Adrenal gland (tissue), 12 donors: ENCODE data around the gene GYS2. TPM values are rescaled to one million over a fixed set of nuclear protein-coding genes. Genes with fewer than 3 reads are reported as not detected.

Experiments
- DNase-seq, 7 donors: peaks; one replicate each; pipeline ENCODE4 v3.0.0-alpha.2; 2019 to 2020
- H3K27ac ChIP-seq, 5 donors: fragments of 200-600 bp; sonication (generic) in 4 of 5; 1 replicate in 3 of 5; 2 replicates in 2 of 5; pipeline versions ENCODE4 v1.5.1 to v1.8.0; 2016 to 2020; ENCODE audit warnings: mild to moderate bottlenecking in 1 of 5
- H3K27me3 ChIP-seq: fragments of 200-600 bp; 2 replicates; pipeline ENCODE4 v1.8.0; 2021
- H3K36me3 ChIP-seq, 2 donors: fragments of 200-600 bp; replicated peaks in 1 of 2; 1 replicate in 1 of 2; 2 replicates in 1 of 2; pipeline versions ENCODE4 v1.5.1 to v1.8.0; 2018 to 2022
- H3K4me1 ChIP-seq, 2 donors: fragments of 200-600 bp; replicated peaks in 1 of 2; 1 replicate in 1 of 2; 2 replicates in 1 of 2; pipeline versions ENCODE4 v1.5.1 to v1.8.0; 2018 to 2021
- H3K4me3 ChIP-seq, 4 donors: fragments of 200-600 bp; sonication (generic) in 3 of 4; one replicate each; pipeline ENCODE4 v1.5.1; 2016 to 2018
- H3K9me3 ChIP-seq, 3 donors: fragments of 200-600 bp; sonication (generic) in 1 of 3; replicated peaks in 1 of 3; 1 replicate in 2 of 3; 2 replicates in 1 of 3; pipeline versions ENCODE4 v1.5.1 to v1.8.0; 2016 to 2021
- CTCF ChIP-seq, 6 experiments: fragments of 450-650 bp in 4 of 6; fragments of 200-600 bp in 2 of 6; sonication (generic) in 1 of 6; IDR thresholded peaks; 1 replicate in 5 of 6; 2 replicates in 1 of 6; pipeline versions ENCODE4 v1.5.1 to v1.8.0; 2016 to 2021; ENCODE audit warnings: antibody characterized with exemption in 6 of 6, mild to moderate bottlenecking in 2 of 6, moderate library complexity in 1 of 6
- POLR2A ChIP-seq, 2 donors: fragments of 450-650 bp; IDR thresholded peaks; one replicate each; pipeline ENCODE4 v1.6.1; 2017; ENCODE audit warnings: antibody characterized with exemption in 2 of 2, mild to moderate bottlenecking in 2 of 2, moderate library complexity in 1 of 2
- WGBS, 4 donors: extraction: QIAGEN DNeasy Blood & Tissue Kit in 2 of 4; methylation state at CpG; one replicate each; pipeline versions ENCODE4 v1.1.5 to v1.1.7; 2013 to 2017; 5-methylcytosine and 5-hydroxymethylcytosine counted together
- intact Hi-C, 2 donors: fragments of 100-400 bp; cut with DNase I; formaldehyde crosslinking; loops; one replicate each; pipeline versions ENCODE4 v1.14.1 to v1.15.0; 2022 to 2023
- polyA plus RNA-seq, 3 donors: library from polyadenylated mRNA; stranded (reverse); fragments of 200-250 nt in 2 of 3; fragments of 350-450 nt in 1 of 3; fragmentation: Illumina TruSeq in 1 of 3; extraction: RNeasy Lipid Tissue Mini Kit (QIAGEN cat#74804) in 1 of 3; gene quantifications; one replicate each; pipeline ENCODE4 v1.2.3, GENCODE V29; 2013 to 2014
- total RNA-seq, 9 donors: library from RNA; depleted of rRNA in 4 of 9; stranded (reverse); fragments of >200 nt in 4 of 9; fragments of 120-200 nt in 1 of 9; fragmentation: NEBNext Ultra II Directional in 1 of 9; extraction: Animal tissue kit (Norgen Biotek cat#: 25700) in 1 of 9; gene quantifications; one replicate each; pipeline versions ENCODE4 v1.1.0 to v1.2.4, GENCODE V29; 2013 to 2023
- donor health status: healthy with polysubstance abuse.
- donor health status: Bipolar disorder and iron deficiency.
- donor health status: DM: yes; HTN: yes; CAD: no.
- donor health status: DM: no; HTN: no; CAD: no.
- donor health status: DM: no; HTN: no; CAD: no.
- donor health status: DM: yes; HTN: yes; CAD: no.

The GYS2 gene
- total and polyA plus RNA-seq, 12 donors = 0.05 to 0.23 (median 0.07) TPM; not detected in 7

DNA sequence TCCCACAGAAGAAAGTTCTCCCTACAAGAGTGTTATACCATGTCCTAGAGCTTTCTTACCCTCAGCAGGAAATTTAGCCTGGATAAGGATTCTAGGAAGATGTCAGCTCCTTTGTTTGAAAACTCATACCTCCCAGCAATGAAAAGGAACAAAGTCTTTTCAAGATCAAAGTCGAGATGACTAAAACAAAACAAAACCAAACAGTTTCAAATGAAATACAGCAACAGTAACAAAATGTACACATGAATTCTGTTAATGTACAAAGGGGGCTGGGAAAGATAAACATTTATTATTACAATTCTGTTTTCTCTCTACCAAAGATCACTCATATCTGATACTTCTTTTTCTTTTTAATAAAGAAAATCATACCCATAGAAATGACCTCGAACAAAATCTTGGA, 41.8 kb downstream of the GYS2 start:
- H3K9me3 ChIP-seq = no peaks in the 10 kb centered on the region
- DNase-seq = no peak
- H3K27me3 ChIP-seq = no peaks in the 10 kb centered on the region
- 58 to 69% (median 65%) methylated on average over 2 of the region's 2 CpGs for WGBS, 4 donors
- H3K4me3 ChIP-seq = no peak overlapping the region
- no peaks in the 10 kb centered on the region for H3K36me3 ChIP-seq
- intact Hi-C loops = no loop called here
- TF ChIP-seq POLR2A (IDR thresholded peaks at IDR 0.05) = no peak
- no peak overlapping the region for H3K27ac ChIP-seq
- no peaks in the 10 kb centered on the region for H3K4me1 ChIP-seq

- no peaks in the 10 kb centered on the region for H3K36me3 ChIP-seq
- H3K9me3 ChIP-seq = no peaks in the 10 kb centered on the region
- no peaks in the 10 kb centered on the region for H3K27me3 ChIP-seq
- H3K4me1 ChIP-seq = no peaks in the 10 kb centered on the region
- H3K4me3 ChIP-seq = no peak overlapping the region
- TF ChIP-seq CTCF (IDR thresholded peaks at IDR 0.05) (no peak), POLR2A (IDR thresholded peaks at IDR 0.05) (no peak)
- intact Hi-C loops = no loop called here
- WGBS, 4 donors = 36 to 58% (median 56%) methylated on average over 2 of the region's 2 CpGs
- DNase-seq = no peak
- H3K27ac ChIP-seq = no peak overlapping the region
Observed at GRCh38 chr12:21561158-21561557, 43.5 kb downstream of the GYS2 start.

GRCh38 chr12:21559855-21560569, 44.6 kb downstream of the GYS2 start:
- intact Hi-C loops = no loop called here
- Histone ChIP-seq H3K27ac (no peak overlapping the region), H3K4me1 (no peaks in the 10 kb centered on the region), H3K27me3 (no peaks in the 10 kb centered on the region), H3K4me3 (no peak overlapping the region), H3K9me3 (no peaks in the 10 kb centered on the region), H3K36me3 (no peaks in the 10 kb centered on the region)
- 68 to 76% (median 72%) methylated on average over 7 of the region's 7 CpGs for WGBS, 4 donors
- DNase-seq = no peak
- no peak for TF ChIP-seq POLR2A (IDR thresholded peaks at IDR 0.05)
- TF ChIP-seq CTCF (IDR thresholded peaks at IDR 0.05) = no peak

GRCh38 chr12:21558100-21558679, 46.5 kb downstream of the GYS2 start:
- intact Hi-C loops = no loop called here
- Histone ChIP-seq H3K27me3 (no peaks in the 10 kb centered on the region), H3K9me3 (no peaks in the 10 kb centered on the region), H3K4me1 (no peaks in the 10 kb centered on the region), H3K4me3 (no peak overlapping the region), H3K36me3 (no peaks in the 10 kb centered on the region), H3K27ac (no peak overlapping the region)
- TF ChIP-seq POLR2A (IDR thresholded peaks at IDR 0.05) = no peak
- 77 to 85% (median 80%) methylated on average over 9 of the region's 9 CpGs for WGBS, 4 donors
- no peak for DNase-seq

DNA sequence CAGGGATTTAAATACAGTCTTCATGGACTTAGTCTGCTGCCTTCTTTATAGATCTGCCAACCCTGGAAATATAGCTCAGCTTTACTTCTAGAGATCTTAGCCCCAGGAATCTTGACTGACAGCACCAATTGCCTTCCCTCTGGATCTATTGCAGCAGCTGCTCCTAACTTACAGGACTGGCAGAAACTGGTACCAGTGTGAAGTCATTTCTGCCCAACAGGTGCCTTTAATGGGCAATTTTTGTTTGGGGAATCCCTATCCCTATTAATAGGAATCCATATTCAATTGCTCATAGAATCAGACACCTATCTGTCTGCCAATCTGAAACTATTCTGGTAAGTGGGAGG, 51.3 kb downstream of the GYS2 start:
- no peaks in the 10 kb centered on the region for H3K36me3 ChIP-seq
- H3K4me1 ChIP-seq = peaks cover 0 to 3% of the 10 kb centered on the region in 2 donors
- intact Hi-C loops = no loop called here
- H3K27me3 ChIP-seq = no peaks in the 10 kb centered on the region
- H3K4me3 ChIP-seq = no peak overlapping the region
- H3K27ac ChIP-seq = no peak overlapping the region
- H3K9me3 ChIP-seq = no peaks in the 10 kb centered on the region
- TF ChIP-seq POLR2A (IDR thresholded peaks at IDR 0.05) = no peak
- no peak for TF ChIP-seq CTCF (IDR thresholded peaks at IDR 0.05)
- DNase-seq = no peak
